Body of pancreas (tissue), 4 donors: ENCODE results near the gene ABHD13. TPM values are rescaled to one million over a fixed set of nuclear protein-coding genes. Genes with fewer than 3 reads are reported as not detected.
"Not testable (repeated sequence)": the region's sequence is repeated elsewhere in the genome, so short reads cannot be mapped to it uniquely, and the experiment has no call there.

Experiments
- ATAC-seq: fragments of 150-250 bp; one replicate; pipeline ENCODE4 v1.9.1; 2016
- DNase-seq, 4 donors: peaks; one replicate each; pipeline ENCODE4 v3.0.0-alpha.2; 2019
- H3K27ac ChIP-seq, 4 donors: fragments of 200-600 bp; sonication (generic); 1 replicate in 3 of 4; 2 replicates in 1 of 4; pipeline versions ENCODE4 v1.5.1 to v1.6.1; 2016 to 2019; ENCODE audit warnings: mild to moderate bottlenecking in 1 of 4, mixed read lengths in 1 of 4, moderate library complexity in 1 of 4
- H3K27me3 ChIP-seq, 2 donors: fragments of 200-600 bp; sonication (generic); one replicate each; pipeline ENCODE4 v1.6.0; 2016; ENCODE audit warnings: mild to moderate bottlenecking in 1 of 2
- H3K36me3 ChIP-seq, 2 donors: fragments of 200-600 bp; sonication (generic); replicated peaks in 1 of 2; 2 replicates each; pipeline ENCODE4 v1.5.1; 2016; ENCODE audit warnings: low read depth in 2 of 2; ENCODE audit not compliant: insufficient read depth in 1 of 2
- H3K4me1 ChIP-seq: fragments of 200-600 bp; sonication (generic); one replicate; pipeline ENCODE4 v1.6.0; 2016
- H3K4me3 ChIP-seq, 2 donors: fragments of 200-600 bp; sonication (generic); 1 replicate in 1 of 2; 2 replicates in 1 of 2; pipeline ENCODE4 v1.5.1; 2016 to 2019
- H3K9me3 ChIP-seq, 3 donors: fragments of 200-600 bp; sonication (generic); 1 replicate in 2 of 3; 2 replicates in 1 of 3; pipeline ENCODE4 v1.5.1; 2016
- CTCF ChIP-seq, 7 experiments: fragments of 450-650 bp in 4 of 7; fragments of 200-600 bp in 3 of 7; sonication (generic) in 3 of 7; IDR thresholded peaks; one replicate each; pipeline ENCODE4 v1.5.1; 2016 to 2019; ENCODE audit warnings: antibody characterized with exemption in 7 of 7
- POLR2A ChIP-seq, 3 donors: fragments of 450-650 bp; IDR thresholded peaks; one replicate each; pipeline ENCODE4 v1.6.1; 2016; ENCODE audit warnings: antibody characterized with exemption in 3 of 3, mild to moderate bottlenecking in 2 of 3
- WGBS, 2 donors: methylation state at CpG; one replicate each; pipeline ENCODE4 v1.1.5; 2017; 5-methylcytosine and 5-hydroxymethylcytosine counted together
- intact Hi-C: fragments of 100-400 bp; cut with DNase I; formaldehyde crosslinking; loops from one replicate; pipeline ENCODE4 v1.15.1; 2023
- total RNA-seq, 2 donors: library from RNA; depleted of rRNA; stranded (reverse); fragments of >200 nt; gene quantifications; one replicate each; pipeline ENCODE4 v1.1.0, GENCODE V29; 2016

The ABHD13 gene
- total RNA-seq, 2 donors from 2014 or later = 5.6 to 10.9 TPM

- WGBS, 2 donors = 0 to 1% methylated on average over 7 to 23 of the region's 26 CpGs
- intact Hi-C loops = no loop called here
- Histone ChIP-seq H3K27ac (peak within 1 kb of the TSS in 3 of 4 donors; percentile 44 to 65 (median 55)), H3K27me3 (no peaks in the 10 kb centered on the region), H3K4me3 (peak within 1 kb of the TSS in 1 of 2 donors; percentile 37), H3K4me1 (peaks cover 42% of the 10 kb centered on the region), H3K9me3 (no peaks in the 10 kb centered on the region), H3K36me3 (no peaks in the 10 kb centered on the region)
- TF ChIP-seq POLR2A (IDR thresholded peaks at IDR 0.05) (peak in 2 of 3 donors; percentile 34 to 36), CTCF (IDR thresholded peaks at IDR 0.05) (no peak)
- ATAC-seq (peak; percentile 77), DNase-seq (peak; percentile 92 to 94 (median 94))
Measured at GRCh38 chr13:108215436-108215835, 2.8 kb upstream of the ABHD13 start, which contains the start of gene LIG4. Gene LIG4 (minus strand): TSS chr13:108215536. CDS start chr13:108211268, 4,268 bp downstream.

GRCh38 chr13:108217307-108218043 lies 717 bp upstream of the ABHD13 start:
- H3K9me3 ChIP-seq, ATAC-seq, DNase-seq, H3K36me3 ChIP-seq, intact Hi-C loops, H3K27me3 ChIP-seq: not testable (repeated sequence)
- Histone ChIP-seq H3K4me3 (peak overlapping the region; percentile 69 to 99), H3K4me1 (peaks cover 49% of the 10 kb centered on the region), H3K27ac (peak overlapping the region in 3 of 4 donors; percentile 81 to 89 (median 82))
- 62 to 65% methylated on average over 27 of the region's 27 CpGs for WGBS, 2 donors

- peak; percentile 49 to 71 (median 60) for DNase-seq
- no peak overlapping the region for H3K4me3 ChIP-seq
- no peak for TF ChIP-seq POLR2A (IDR thresholded peaks at IDR 0.05)
- TF ChIP-seq CTCF (IDR thresholded peaks at IDR 0.05) = no peak
Measured at GRCh38 chr13:108220041-108220440, 1.8 kb downstream of the ABHD13 start.

GRCh38 chr13:108223687-108224503 lies 5.7 kb downstream of the ABHD13 start:
- ATAC-seq = no peak
- Histone ChIP-seq H3K36me3 (no peaks in the 10 kb centered on the region), H3K4me3 (no peak overlapping the region), H3K4me1 (peaks cover 36% of the 10 kb centered on the region), H3K9me3 (no peaks in the 10 kb centered on the region), H3K27ac (no peak overlapping the region), H3K27me3 (no peaks in the 10 kb centered on the region)
- intact Hi-C loops = no loop called here
- 66 to 70% methylated on average over 7 of the region's 7 CpGs for WGBS, 2 donors
- no peak for TF ChIP-seq POLR2A (IDR thresholded peaks at IDR 0.05)
- TF ChIP-seq CTCF (IDR thresholded peaks at IDR 0.05) = no peak
- no peak for DNase-seq

More at GRCh38 chr13:108220041-108220440, 1.8 kb downstream of the ABHD13 start:
- H3K9me3 ChIP-seq = no peaks in the 10 kb centered on the region
- H3K27me3 ChIP-seq = no peaks in the 10 kb centered on the region
- H3K27ac ChIP-seq = peak overlapping the region in 3 of 4 donors; percentile 40 to 89 (median 81)
- peaks cover 42% of the 10 kb centered on the region for H3K4me1 ChIP-seq
- intact Hi-C loops = no loop called here
- whole genome bisulfite sequencing, 2 donors = 5 to 14% methylated on average over 1 of the region's 1 CpG
- no peak for ATAC-seq
- H3K36me3 ChIP-seq = no peaks in the 10 kb centered on the region

- 36 to 59% methylated on average over 1 of the region's 1 CpG for WGBS, 2 donors
- intact Hi-C loops = no loop called here
- no peaks in the 10 kb centered on the region for H3K27me3 ChIP-seq
- TF ChIP-seq POLR2A (IDR thresholded peaks at IDR 0.05) (no peak), CTCF (IDR thresholded peaks at IDR 0.05) (no peak)
- no peak overlapping the region for H3K27ac ChIP-seq
- H3K9me3 ChIP-seq = no peaks in the 10 kb centered on the region
- H3K4me1 ChIP-seq = peaks cover 22% of the 10 kb centered on the region
- no peaks in the 10 kb centered on the region for H3K36me3 ChIP-seq
- no peak for ATAC-seq
- no peak for DNase-seq
- no peak overlapping the region for H3K4me3 ChIP-seq
Measured at GRCh38 chr13:108225440-108225839, 7.2 kb downstream of the ABHD13 start.
